Muscle of leg (tissue), 11 donors: ENCODE measurements around the gene MAST4. TPM values are rescaled to one million over a fixed set of nuclear protein-coding genes. Genes with fewer than 3 reads are reported as not detected.

Source experiments
- DNase-seq: peaks from one replicate; pipeline ENCODE4 v3.0.0; 2013
- H3K27ac ChIP-seq: one replicate; pipeline ENCODE4 v1.5.1; 2013; ENCODE audit warnings: mild to moderate bottlenecking, low read length, control low read depth
- H3K27me3 ChIP-seq: one replicate; pipeline ENCODE4 v1.6.1; 2013; ENCODE audit warnings: low read length; ENCODE audit not compliant: control insufficient read depth, insufficient read depth
- H3K36me3 ChIP-seq: one replicate; pipeline ENCODE4 v1.6.1; 2013; ENCODE audit warnings: low read length; ENCODE audit not compliant: control insufficient read depth, insufficient read depth
- H3K4me1 ChIP-seq: one replicate; pipeline ENCODE4 v1.6.1; 2013; ENCODE audit warnings: low read length; ENCODE audit not compliant: control insufficient read depth, insufficient read depth
- H3K4me3 ChIP-seq: one replicate; pipeline ENCODE4 v1.5.1; 2013; ENCODE audit warnings: low read length, control low read depth
- H3K9me3 ChIP-seq: replicated peaks from 2 replicates; pipeline ENCODE4 v1.6.1; 2013; ENCODE audit warnings: low read depth, low read length; ENCODE audit not compliant: control insufficient read depth
- WGBS: methylation state at CpG from one replicate; pipeline ENCODE4 v1.1.5; 2013; ENCODE audit warnings: missing lambda C conversion rate; ENCODE audit not compliant: insufficient coverage; 5-methylcytosine and 5-hydroxymethylcytosine counted together
- polyA plus RNA-seq, 8 donors: library from polyadenylated mRNA; unstranded; fragments of 120-200 nt; gene quantifications; one replicate each; pipeline versions ENCODE4 v1.2.1 to v1.2.3, GENCODE V29; 2013; ENCODE audit warnings: inconsistent platforms in 1 of 8, low replicate concordance in 1 of 8; ENCODE audit not compliant: insufficient read length in 8 of 8, insufficient read depth in 1 of 8
- total RNA-seq: library from RNA; stranded (reverse); fragments of 120-200 nt; gene quantifications from one replicate; pipeline ENCODE4 v1.2.4, GENCODE V29; 2013

Gene MAST4
- total and polyA plus RNA-seq, 9 donors = 7.3 to 15.4 (median 10.9) TPM

DNA sequence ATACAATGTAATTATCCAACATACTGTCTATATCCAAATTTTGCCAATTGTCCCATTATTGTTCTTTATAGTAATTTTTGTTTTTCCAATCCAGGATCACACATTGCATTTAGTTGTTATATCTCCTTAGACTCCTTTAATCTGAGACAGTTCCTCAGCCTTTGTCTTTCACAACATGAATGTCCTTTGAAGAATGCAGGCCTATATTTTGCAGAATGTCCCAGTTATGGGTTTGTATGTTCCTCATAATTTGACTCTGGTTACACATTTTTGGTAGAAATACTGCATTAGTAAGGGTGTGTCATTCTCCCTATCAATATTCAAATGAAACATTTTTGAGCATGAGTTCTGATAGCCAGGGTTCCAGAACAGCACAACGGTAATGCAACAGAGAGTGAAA, 593.7 kb downstream of the MAST4 start:
- WGBS = no CpG with 5 or more reads among the region's 1 CpG

DNA sequence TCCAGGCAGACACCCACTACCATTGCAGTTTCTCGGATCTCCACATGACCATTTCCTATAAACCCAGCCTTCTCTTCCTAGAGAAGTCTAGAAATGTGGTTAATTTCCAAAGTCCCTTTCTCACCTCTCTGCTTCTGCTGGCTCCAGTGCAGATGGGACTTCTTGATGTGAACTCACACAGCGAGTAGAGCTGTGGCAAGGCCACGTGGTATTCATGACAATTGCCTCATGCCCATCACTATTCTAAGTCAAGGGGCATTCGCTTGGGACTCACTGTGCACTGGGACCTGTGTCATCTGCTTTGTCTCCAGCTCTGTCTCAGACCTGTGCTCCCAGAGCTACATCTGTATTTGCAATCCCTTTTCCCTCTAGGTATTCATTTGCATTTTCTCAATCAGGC, 594.2 kb downstream of the MAST4 start:
- Histone ChIP-seq H3K4me1 (peaks cover 7% of the 10 kb centered on the region), H3K27ac (no peak overlapping the region), H3K36me3 (no peaks in the 10 kb centered on the region), H3K27me3 (no peaks in the 10 kb centered on the region), H3K9me3 (peaks cover 2% of the 10 kb centered on the region), H3K4me3 (no peak overlapping the region)
- 83% methylated on average over 3 of the region's 4 CpGs for WGBS
- DNase-seq = no peak

More for the DNA sequence above, 593.7 kb downstream of the MAST4 start:
- H3K4me3 ChIP-seq = no peak overlapping the region
- no peak overlapping the region for H3K27ac ChIP-seq
- H3K36me3 ChIP-seq = no peaks in the 10 kb centered on the region
- peaks cover 7% of the 10 kb centered on the region for H3K4me1 ChIP-seq
- DNase-seq = no peak
- no peaks in the 10 kb centered on the region for H3K27me3 ChIP-seq
- peaks cover 2% of the 10 kb centered on the region for H3K9me3 ChIP-seq

DNA sequence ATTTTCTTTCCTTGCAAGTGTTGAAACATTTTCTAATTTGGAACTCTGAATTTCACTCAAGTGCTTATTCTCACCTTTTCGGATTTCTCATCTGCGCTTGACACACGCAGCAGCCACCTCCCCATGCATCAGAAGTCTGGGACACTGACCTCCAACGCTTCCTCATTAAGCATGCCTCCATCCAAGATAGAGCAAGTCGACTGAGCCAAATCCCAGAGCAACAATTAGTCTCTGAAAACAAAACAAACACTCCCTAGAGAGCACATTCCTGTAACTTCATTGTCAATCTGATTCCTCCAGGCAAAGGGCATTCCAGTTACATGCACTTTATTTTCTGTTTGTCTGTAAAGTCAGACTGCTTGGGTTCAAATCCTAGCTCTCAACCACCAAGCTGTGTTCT, 594.7 kb downstream of the MAST4 start:
- Histone ChIP-seq H3K36me3 (no peaks in the 10 kb centered on the region), H3K9me3 (peaks cover 2% of the 10 kb centered on the region), H3K27me3 (no peaks in the 10 kb centered on the region), H3K4me1 (peaks cover 7% of the 10 kb centered on the region), H3K27ac (no peak overlapping the region), H3K4me3 (no peak overlapping the region)
- WGBS = 47% methylated on average over 5 of the region's 5 CpGs
- no peak for DNase-seq

- Histone ChIP-seq H3K4me3 (no peak overlapping the region), H3K4me1 (peaks cover 21% of the 10 kb centered on the region), H3K36me3 (no peaks in the 10 kb centered on the region), H3K27me3 (no peaks in the 10 kb centered on the region), H3K27ac (no peak overlapping the region), H3K9me3 (peaks cover 2% of the 10 kb centered on the region)
- 80% methylated on average over 1 of the region's 9 CpGs for WGBS
- peak; percentile 56 for DNase-seq
These were observed 596.7 kb downstream of the MAST4 start for GRCh38 chr5:67192719-67193438.

DNA sequence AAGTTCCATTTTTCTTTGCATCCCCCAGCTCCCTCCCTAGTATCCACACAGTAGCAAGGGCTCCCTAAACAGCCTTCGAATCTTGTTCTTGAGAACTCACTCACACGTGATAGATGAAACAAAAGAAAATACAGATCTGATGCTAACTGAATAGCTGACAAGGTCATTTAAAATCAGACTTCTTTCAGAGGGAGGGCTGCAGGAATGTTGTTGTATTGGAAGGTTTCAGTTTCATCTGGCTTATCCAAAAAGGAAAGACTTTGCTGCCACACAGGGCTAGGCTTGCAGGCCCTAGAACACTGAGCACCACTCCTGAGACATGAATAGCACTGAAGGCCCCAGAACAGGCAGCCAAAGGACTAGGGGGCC, 597.2 kb downstream of the MAST4 start:
- no peaks in the 10 kb centered on the region for H3K36me3 ChIP-seq

DNA sequence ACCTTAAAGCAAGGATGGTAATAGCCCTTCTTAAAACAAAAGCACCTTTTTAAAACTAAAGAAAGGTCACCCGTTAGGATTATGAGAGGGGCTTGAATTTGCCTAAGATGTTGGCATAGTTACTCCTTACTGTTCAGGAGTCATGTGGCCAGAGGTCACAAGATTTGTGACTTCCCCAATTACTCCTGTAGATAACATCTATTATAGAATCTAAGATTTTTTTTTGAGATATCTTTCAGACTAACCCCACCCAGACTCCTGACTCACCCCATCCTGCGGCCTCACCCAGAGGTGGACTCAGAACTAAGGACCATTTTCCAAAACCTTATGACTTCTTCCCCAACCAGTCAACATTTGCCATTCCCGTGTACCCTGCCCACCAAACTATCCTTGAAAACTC, 598.0 kb downstream of the MAST4 start:
- H3K4me3 ChIP-seq = no peak overlapping the region
- H3K27me3 ChIP-seq = no peaks in the 10 kb centered on the region
- 83% methylated on average over 1 of the region's 3 CpGs for WGBS
- H3K36me3 ChIP-seq = no peaks in the 10 kb centered on the region
- H3K9me3 ChIP-seq = peaks cover 2% of the 10 kb centered on the region
- peaks cover 21% of the 10 kb centered on the region for H3K4me1 ChIP-seq
- DNase-seq = no peak
- H3K27ac ChIP-seq = peak overlapping the region; percentile 42

More for the DNA sequence above, 597.2 kb downstream of the MAST4 start:
- DNase-seq = peak; percentile 30
- H3K27me3 ChIP-seq = no peaks in the 10 kb centered on the region
- no CpG with 5 or more reads among the region's 2 CpGs for WGBS
- peaks cover 21% of the 10 kb centered on the region for H3K4me1 ChIP-seq
- H3K4me3 ChIP-seq = no peak overlapping the region
- H3K27ac ChIP-seq = peak overlapping the region; percentile 30
- H3K9me3 ChIP-seq = peaks cover 2% of the 10 kb centered on the region

- Histone ChIP-seq H3K27me3 (no peaks in the 10 kb centered on the region), H3K4me3 (no peak overlapping the region), H3K4me1 (peaks cover 21% of the 10 kb centered on the region), H3K9me3 (peaks cover 2% of the 10 kb centered on the region), H3K36me3 (no peaks in the 10 kb centered on the region), H3K27ac (no peak overlapping the region)
- 92% methylated on average over 3 of the region's 7 CpGs for WGBS
- no peak for DNase-seq
These were observed 599.4 kb downstream of the MAST4 start for GRCh38 chr5:67195406-67196275.

GRCh38 chr5:67196537-67197059, 600.4 kb downstream of the MAST4 start, which contains the start of gene CD180:
CD180 (minus strand) TSS chr5:67196799; CDS start chr5:67196641, 158 bp downstream.
- Histone ChIP-seq H3K9me3 (peaks cover 2% of the 10 kb centered on the region), H3K36me3 (no peaks in the 10 kb centered on the region), H3K27ac (no peak within 1 kb of the TSS), H3K4me3 (no peak within 1 kb of the TSS), H3K4me1 (peaks cover 19% of the 10 kb centered on the region), H3K27me3 (no peaks in the 10 kb centered on the region)
- 33% methylated on average over 2 of the region's 5 CpGs for WGBS
- peak; percentile 71 for DNase-seq

- Histone ChIP-seq H3K36me3 (no peaks in the 10 kb centered on the region), H3K9me3 (no peaks in the 10 kb centered on the region), H3K27ac (no peak overlapping the region), H3K4me1 (peaks cover 18% of the 10 kb centered on the region), H3K27me3 (no peaks in the 10 kb centered on the region), H3K4me3 (no peak overlapping the region)
- WGBS = no CpG with 5 or more reads among the region's 1 CpG
- DNase-seq = no peak
These were observed 601.3 kb downstream of the MAST4 start for GRCh38 chr5:67197536-67197935.

DNA sequence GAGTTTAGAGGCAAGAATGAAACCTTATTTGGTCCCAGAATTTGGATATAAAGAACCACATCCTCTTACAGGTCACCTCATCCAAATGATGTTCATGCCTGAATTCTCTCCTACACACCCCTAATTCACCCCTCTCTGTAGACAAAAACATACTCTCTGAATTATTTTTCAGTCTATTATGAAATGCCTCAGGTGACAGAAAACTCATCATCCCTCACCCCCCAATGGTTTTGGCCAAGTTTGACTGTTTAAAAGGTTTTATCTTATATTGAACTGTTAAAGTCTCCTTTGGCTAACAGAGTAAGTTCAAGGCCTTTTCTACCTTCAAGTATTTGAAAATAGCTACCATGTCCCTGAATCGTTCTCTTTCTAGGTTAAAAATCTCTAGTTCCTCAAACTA, 602.7 kb downstream of the MAST4 start:
- no peak for DNase-seq
- no CpG with 5 or more reads among the region's 1 CpG for WGBS
- H3K4me3 ChIP-seq = no peak overlapping the region
- H3K9me3 ChIP-seq = no peaks in the 10 kb centered on the region
- no peaks in the 10 kb centered on the region for H3K27me3 ChIP-seq
- H3K36me3 ChIP-seq = no peaks in the 10 kb centered on the region
- peaks cover 16% of the 10 kb centered on the region for H3K4me1 ChIP-seq
- no peak overlapping the region for H3K27ac ChIP-seq
